AG09309 (cell line): Measurements from ENCODE around the gene ZRANB1.
"Not testable (repeated sequence)": the region's sequence is repeated elsewhere in the genome, so short reads cannot be mapped to it uniquely, and the experiment has no call there.

Source experiments
- DNase-seq: peaks from one replicate; pipeline ENCODE4 v3.0.0-alpha.2; 2010; ENCODE audit warnings: low read depth
- H3K4me3 ChIP-seq: 2 replicates; pipeline ENCODE4 v1.5.1; 2011; ENCODE audit warnings: mild to moderate bottlenecking, low read depth, low read length, moderate library complexity; ENCODE audit not compliant: control insufficient read depth
- TF ChIP-seq, protein P1 (sequence below): IDR thresholded peaks from 2 replicates; pipeline ENCODE4 v1.5.1; 2011; ENCODE audit warnings: mild to moderate bottlenecking, low read depth, low read length, inconsistent platforms; ENCODE audit not compliant: insufficient read depth, control insufficient read depth; ENCODE audit errors: missing control alignments

The ZRANB1 gene

GRCh38 chr10:124978376-124978725 lies 36.4 kb downstream of the ZRANB1 start:
- TF ChIP-seq, protein P1, sequence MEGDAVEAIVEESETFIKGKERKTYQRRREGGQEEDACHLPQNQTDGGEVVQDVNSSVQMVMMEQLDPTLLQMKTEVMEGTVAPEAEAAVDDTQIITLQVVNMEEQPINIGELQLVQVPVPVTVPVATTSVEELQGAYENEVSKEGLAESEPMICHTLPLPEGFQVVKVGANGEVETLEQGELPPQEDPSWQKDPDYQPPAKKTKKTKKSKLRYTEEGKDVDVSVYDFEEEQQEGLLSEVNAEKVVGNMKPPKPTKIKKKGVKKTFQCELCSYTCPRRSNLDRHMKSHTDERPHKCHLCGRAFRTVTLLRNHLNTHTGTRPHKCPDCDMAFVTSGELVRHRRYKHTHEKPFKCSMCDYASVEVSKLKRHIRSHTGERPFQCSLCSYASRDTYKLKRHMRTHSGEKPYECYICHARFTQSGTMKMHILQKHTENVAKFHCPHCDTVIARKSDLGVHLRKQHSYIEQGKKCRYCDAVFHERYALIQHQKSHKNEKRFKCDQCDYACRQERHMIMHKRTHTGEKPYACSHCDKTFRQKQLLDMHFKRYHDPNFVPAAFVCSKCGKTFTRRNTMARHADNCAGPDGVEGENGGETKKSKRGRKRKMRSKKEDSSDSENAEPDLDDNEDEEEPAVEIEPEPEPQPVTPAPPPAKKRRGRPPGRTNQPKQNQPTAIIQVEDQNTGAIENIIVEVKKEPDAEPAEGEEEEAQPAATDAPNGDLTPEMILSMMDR = no peak
- DNase-seq = no peak

GRCh38 chr10:124983321-124983720 lies 41.4 kb downstream of the ZRANB1 start:
- TF ChIP-seq, protein P1 = no peak

More at GRCh38 chr10:124978376-124978725, 36.4 kb downstream of the ZRANB1 start:
- no peak overlapping the region for H3K4me3 ChIP-seq

DNA sequence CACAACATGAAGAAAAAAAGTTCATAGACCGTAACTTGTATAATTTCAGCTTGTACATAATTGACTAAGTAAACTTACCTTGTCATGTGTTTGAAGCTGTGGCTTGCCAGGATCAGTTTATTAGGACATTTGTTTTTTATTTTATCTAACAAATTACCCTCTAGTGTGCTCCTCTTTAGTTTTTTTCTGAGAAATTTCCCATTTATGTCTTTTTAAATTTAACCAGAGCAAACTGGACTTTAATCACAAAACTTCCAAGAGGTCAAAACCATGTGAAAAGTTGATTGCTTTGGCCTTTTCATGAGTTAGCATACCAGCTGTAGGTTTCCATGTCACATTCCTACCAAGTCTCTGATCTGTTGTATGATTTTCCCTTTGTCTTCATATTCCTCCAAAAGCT lies 42.5 kb downstream of the ZRANB1 start:
- no peak for DNase-seq
- H3K4me3 ChIP-seq = no peak overlapping the region
- TF ChIP-seq, protein P1 = no peak

More at GRCh38 chr10:124983321-124983720, 41.4 kb downstream of the ZRANB1 start:
- no peak overlapping the region for H3K4me3 ChIP-seq
- DNase-seq = no peak

- DNase-seq = no peak
- TF ChIP-seq, protein P1 = no peak
- no peak overlapping the region for H3K4me3 ChIP-seq
Observed at GRCh38 chr10:124985162-124985561, 43.2 kb downstream of the ZRANB1 start.

- TF ChIP-seq, protein P1 = no peak
- H3K4me3 ChIP-seq = no peak overlapping the region
- no peak for DNase-seq
Observed at GRCh38 chr10:124987788-124988187, 45.9 kb downstream of the ZRANB1 start.

- not testable (repeated sequence) for DNase-seq, H3K4me3 ChIP-seq
Observed at GRCh38 chr10:124988753-124989152, 46.8 kb downstream of the ZRANB1 start.

GRCh38 chr10:124989526-124989925 lies 47.6 kb downstream of the ZRANB1 start:
- H3K4me3 ChIP-seq = no peak overlapping the region
- no peak for DNase-seq
- TF ChIP-seq, protein P1 = no peak
